ENCODE results near the gene PDE3B. TPM values are rescaled to one million over a fixed set of nuclear protein-coding genes. Genes with fewer than 3 reads are reported as not detected.

The PDE3B gene
- total RNA-seq, 6 experiments from 2014 or later: 14.9 to 47.1 (median 28.8) TPM

DNA sequence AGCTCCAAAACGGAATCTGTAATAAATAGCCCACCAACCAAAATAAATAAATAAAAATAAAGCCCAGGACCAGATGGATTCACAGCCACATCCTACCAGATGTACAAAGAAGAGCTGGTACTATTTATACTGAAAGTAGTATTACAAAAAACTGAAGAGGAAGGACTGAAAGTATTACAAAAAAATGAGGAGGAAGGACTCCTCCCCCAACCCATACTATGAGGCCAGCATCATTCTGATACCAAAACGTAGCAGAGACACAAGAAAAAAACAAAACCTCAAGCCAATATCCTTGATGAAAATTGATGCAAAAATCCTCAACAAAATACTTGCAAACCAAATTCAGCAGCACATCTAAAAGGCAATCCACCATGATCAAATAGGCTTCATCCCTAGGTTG lies 183.0 kb downstream of the PDE3B start:
- peaks cover 0 to 3% (median 0%) of the 10 kb centered on the region in 4 donors for H3K36me3 ChIP-seq
- intact Hi-C loops (cut with DNase I): no loop called here
- TF ChIP-seq POLR2A (IDR thresholded peaks at IDR 0.05): no peak
- TF ChIP-seq, protein P1, sequence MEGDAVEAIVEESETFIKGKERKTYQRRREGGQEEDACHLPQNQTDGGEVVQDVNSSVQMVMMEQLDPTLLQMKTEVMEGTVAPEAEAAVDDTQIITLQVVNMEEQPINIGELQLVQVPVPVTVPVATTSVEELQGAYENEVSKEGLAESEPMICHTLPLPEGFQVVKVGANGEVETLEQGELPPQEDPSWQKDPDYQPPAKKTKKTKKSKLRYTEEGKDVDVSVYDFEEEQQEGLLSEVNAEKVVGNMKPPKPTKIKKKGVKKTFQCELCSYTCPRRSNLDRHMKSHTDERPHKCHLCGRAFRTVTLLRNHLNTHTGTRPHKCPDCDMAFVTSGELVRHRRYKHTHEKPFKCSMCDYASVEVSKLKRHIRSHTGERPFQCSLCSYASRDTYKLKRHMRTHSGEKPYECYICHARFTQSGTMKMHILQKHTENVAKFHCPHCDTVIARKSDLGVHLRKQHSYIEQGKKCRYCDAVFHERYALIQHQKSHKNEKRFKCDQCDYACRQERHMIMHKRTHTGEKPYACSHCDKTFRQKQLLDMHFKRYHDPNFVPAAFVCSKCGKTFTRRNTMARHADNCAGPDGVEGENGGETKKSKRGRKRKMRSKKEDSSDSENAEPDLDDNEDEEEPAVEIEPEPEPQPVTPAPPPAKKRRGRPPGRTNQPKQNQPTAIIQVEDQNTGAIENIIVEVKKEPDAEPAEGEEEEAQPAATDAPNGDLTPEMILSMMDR (IDR thresholded peaks at IDR 0.05): no peak
- 62% methylated on average over 2 of the region's 2 CpGs for WGBS (ENCODE audit: insufficient coverage, low coverage, low lambda C conversion rate, missing lambda C conversion rate)
- no peaks in the 10 kb centered on the region for H3K4me1 ChIP-seq
- H3K27me3 ChIP-seq: no peaks in the 10 kb centered on the region
- H3K4me3 ChIP-seq: no peak overlapping the region
- H3K9me3 ChIP-seq: no peaks in the 10 kb centered on the region
- H3K27ac ChIP-seq: no peak overlapping the region
- ATAC-seq (no peak), DNase-seq (no peak)

DNA sequence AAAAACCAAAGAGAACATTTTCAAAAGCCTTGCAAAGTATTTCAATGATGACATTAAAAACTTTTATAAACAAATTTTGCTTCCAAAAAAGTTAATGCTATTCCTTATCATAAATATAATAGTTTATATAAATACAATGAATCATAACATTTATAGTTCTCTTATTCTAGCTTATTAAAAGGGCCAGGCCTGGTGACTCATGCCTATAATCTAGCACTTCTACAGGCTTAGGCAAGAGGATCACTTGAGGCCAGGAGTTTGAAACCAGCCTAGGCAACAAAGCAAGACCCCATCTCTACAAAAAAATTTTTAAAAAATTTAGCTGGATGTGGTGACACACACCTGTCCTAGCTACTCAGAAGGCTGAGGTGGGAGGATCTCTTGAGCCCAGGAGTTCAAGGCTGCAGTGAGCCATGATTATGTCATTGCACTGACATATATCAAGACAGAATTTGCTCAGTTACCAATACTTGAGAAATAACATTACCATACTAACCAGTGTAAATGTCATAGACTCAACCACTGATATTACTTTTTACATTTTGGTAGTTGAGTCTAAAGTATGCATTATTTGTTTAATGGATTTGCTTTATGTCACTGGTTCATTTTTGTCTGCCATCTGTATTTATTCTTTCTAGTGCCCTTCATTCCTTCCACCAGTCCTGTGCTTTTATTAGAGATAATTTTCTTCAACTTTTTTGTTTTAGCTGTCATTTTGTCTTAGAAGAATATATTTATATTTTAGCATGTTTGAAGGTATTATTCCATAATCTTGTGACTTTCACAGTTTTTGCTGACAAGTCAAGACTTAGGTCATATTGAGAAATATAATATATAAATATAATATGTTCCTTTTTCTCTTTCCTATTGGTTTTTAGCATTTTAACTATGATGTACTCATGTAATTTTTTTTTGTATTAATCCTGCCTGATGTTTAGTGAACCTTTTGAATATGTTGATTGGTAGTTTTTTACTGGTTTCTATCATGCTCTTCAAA lies 192.2 kb downstream of the PDE3B start:
- H3K4me3 ChIP-seq: no peak overlapping the region
- intact Hi-C loops (cut with DNase I): no loop called here
- TF ChIP-seq, protein P1 (IDR thresholded peaks at IDR 0.05): no peak
- TF ChIP-seq POLR2A (IDR thresholded peaks at IDR 0.05): no peak
- no peaks in the 10 kb centered on the region for H3K9me3 ChIP-seq
- DNase-seq (no peak), ATAC-seq (no peak)
- no peaks in the 10 kb centered on the region for H3K27me3 ChIP-seq
- H3K4me1 ChIP-seq: no peaks in the 10 kb centered on the region
- no peak overlapping the region for H3K27ac ChIP-seq
- no peaks in the 10 kb centered on the region for H3K36me3 ChIP-seq

DNA sequence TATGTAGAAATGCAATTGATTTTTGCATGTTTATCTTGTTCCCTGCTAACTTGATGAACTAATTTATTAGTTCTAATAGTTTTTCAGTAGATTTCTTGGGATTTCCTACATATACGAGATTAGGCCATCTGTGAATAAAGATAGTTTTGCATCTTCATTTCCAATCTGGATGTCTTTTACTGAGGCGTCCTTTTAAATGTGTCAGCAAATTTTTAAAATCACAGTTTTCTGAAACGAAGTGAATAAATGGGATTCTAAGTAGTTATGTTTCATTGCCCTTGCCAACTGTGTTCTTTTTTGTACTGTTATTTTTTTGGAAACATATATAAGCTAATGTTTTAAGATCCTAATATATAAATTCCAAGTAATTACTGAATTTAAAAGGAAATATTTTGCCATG lies 198.4 kb downstream of the PDE3B start:
- TF ChIP-seq, protein P1 (IDR thresholded peaks at IDR 0.05): no peak
- TF ChIP-seq POLR2A (IDR thresholded peaks at IDR 0.05): no peak
- H3K27ac ChIP-seq: no peak overlapping the region
- 91% methylated on average over 3 of the region's 3 CpGs for WGBS (ENCODE audit: insufficient coverage, low coverage, low lambda C conversion rate, missing lambda C conversion rate)
- DNase-seq (no peak), ATAC-seq (no peak)
- no peaks in the 10 kb centered on the region for H3K9me3 ChIP-seq
- no peaks in the 10 kb centered on the region for H3K4me1 ChIP-seq
- intact Hi-C loops (cut with DNase I): no loop called here
- peaks cover 0 to 12% (median 0%) of the 10 kb centered on the region in 4 donors for H3K36me3 ChIP-seq
- no peak overlapping the region for H3K4me3 ChIP-seq
- H3K27me3 ChIP-seq: no peaks in the 10 kb centered on the region

DNA sequence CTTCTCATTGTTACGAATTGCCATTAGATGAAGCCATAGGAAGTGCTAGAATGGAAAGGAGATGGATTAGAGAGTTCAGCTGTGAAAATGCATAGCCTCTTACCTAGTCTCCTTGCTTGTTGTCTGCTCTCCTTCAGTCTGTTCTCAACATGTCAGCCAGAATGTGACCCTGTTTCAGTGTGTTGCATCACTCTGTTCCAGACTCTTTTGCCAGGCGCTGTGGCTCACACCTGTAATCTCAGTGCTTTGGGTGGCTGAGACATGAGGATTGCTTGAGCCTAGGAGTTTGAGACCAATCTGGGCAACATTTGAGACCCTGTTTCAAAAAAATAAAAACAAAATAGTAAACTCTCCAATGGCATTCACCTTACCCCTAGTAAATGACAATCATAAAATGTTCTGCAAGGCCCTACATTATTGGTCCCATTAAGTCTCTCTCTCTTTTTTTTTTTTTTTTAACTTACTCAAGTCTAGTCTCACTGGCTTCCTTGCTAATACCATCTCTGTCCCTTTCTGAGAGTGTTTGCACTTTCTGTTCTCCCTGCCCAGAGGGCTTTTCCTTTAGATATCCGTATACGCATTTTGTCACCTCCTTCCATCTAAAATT lies 209.1 kb downstream of the PDE3B start:
- no peaks in the 10 kb centered on the region for H3K27me3 ChIP-seq
- no peak overlapping the region for H3K27ac ChIP-seq
- intact Hi-C loops (cut with DNase I): no loop called here
- no peaks in the 10 kb centered on the region for H3K36me3 ChIP-seq
- no peak overlapping the region for H3K4me3 ChIP-seq
- no peaks in the 10 kb centered on the region for H3K4me1 ChIP-seq
- TF ChIP-seq, protein P1 (IDR thresholded peaks at IDR 0.05): no peak
- TF ChIP-seq POLR2A (IDR thresholded peaks at IDR 0.05): no peak
- 70% methylated on average over 4 of the region's 4 CpGs for WGBS (ENCODE audit: insufficient coverage, low coverage, low lambda C conversion rate, missing lambda C conversion rate)
- no peaks in the 10 kb centered on the region for H3K9me3 ChIP-seq
- peak; percentile 38 to 69 (median 56) for ATAC-seq
- no peak for DNase-seq
